GM18526 (cell line): ENCODE measurements around the gene PRAF2.

Experiments used
- POLR2A ChIP-seq: IDR thresholded peaks from 3 replicates; pipeline ENCODE4 v1.6.1; 2011; ENCODE audit not compliant: insufficient read length; ENCODE audit errors: extremely low read depth

The PRAF2 gene

DNA sequence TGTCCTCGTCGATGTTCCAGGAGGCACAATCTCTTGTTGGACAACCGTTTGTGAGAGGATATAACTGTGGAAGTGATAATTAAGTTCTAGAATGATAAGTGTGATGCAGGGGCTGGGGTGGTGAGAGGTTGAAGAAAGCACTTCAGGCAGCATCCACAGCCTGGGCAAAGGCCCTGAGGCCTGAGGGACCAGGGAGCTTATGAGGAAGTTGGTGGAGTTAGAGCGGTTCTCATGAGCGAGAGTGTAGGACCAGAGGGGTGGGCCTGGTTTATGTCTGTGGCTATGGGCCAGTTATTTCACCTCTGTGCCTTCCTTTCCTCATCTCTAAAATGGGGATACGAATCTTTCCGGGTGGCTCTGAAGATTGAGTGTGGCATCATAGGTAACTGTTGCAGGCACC lies 12.3 kb downstream of the PRAF2 start:
- TF ChIP-seq POLR2A = no peak

DNA sequence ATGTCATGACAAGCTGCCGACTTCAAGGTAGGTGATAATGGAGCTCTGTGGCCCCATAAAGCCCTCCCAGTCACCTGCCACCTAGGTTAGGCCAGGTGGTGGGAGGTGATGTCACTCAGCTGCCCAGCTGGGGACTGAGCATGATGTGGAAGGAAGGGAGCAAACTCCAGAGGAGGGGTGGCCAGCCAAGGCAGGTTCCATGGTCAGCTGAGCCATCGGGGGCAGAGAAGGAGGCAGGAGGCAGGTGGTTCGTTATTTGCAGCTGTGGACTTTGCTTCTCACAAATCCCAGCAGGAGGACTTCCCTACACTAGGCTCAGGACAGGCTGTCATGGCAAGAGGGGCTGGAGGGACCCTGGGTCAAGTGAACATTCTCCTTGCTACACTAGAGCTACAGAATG lies 12.9 kb downstream of the PRAF2 start:
- no peak for TF ChIP-seq POLR2A

DNA sequence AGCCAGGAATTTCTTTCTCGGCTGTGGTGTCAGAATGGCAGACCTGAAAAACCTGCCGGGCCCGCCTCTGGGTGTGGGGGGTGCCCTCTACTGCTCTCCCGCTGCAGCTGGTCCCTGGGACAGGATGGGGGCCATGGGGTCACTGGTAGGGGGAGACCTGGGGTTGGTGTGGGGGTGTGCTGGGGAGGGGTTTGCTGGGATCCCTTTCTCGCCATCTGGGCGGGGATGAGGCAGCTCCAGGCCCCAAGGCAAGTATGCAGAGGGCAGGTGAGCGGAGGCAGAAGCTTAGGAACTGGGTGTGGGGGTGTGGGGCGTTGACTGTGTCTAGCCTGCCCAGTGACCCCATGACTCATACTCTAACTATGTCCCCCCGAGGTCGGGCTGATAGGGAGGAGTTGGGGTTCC lies 14.1 kb downstream of the PRAF2 start:
- no peak for TF ChIP-seq POLR2A

DNA sequence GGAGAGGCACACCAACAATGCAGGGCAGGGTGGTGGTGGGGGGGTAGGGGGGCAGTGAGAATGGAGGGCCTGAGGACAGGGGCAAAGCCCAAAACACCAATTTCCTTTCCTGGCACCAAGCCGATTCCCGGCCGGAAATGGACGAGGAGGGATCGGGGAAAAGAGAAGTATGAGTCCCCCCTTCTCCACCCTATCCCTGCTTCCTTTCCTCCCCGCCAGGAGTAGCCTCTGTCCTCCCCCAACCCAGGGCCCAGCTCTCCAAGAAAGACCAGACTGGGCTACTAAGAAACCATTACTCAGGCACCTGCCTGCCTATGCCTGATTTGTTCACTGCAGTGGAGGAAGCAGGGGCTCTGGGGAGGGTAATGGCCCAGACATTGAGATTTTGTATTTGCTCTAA lies 14.6 kb downstream of the PRAF2 start:
- no peak for TF ChIP-seq POLR2A

DNA sequence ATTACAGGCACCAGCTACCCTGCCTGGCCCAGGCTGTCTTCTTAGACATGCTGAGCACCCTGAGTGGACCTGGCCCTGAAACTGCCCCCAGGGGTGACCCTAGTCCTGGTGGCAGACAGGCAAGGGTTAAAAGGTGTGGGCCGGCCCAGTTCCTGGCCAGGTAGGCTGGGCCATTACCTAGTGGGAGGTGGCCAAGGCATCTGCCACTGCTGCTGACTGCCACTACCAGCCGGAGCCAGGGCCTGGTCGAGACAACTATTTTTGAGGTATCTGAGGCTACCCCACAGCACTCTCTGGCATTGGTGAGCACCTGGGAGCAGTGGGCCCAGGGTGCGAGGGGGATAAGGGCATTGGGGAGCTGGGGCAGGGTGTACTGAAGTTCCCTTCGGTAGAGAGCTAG lies 15.0 kb downstream of the PRAF2 start, which contains the start of gene CCDC120:
CCDC120 (plus strand) TSS at position 206 of the 400 bp plus-strand sequence. CDS start 3,043 bp downstream, outside the sequence.
- TF ChIP-seq POLR2A = no peak

DNA sequence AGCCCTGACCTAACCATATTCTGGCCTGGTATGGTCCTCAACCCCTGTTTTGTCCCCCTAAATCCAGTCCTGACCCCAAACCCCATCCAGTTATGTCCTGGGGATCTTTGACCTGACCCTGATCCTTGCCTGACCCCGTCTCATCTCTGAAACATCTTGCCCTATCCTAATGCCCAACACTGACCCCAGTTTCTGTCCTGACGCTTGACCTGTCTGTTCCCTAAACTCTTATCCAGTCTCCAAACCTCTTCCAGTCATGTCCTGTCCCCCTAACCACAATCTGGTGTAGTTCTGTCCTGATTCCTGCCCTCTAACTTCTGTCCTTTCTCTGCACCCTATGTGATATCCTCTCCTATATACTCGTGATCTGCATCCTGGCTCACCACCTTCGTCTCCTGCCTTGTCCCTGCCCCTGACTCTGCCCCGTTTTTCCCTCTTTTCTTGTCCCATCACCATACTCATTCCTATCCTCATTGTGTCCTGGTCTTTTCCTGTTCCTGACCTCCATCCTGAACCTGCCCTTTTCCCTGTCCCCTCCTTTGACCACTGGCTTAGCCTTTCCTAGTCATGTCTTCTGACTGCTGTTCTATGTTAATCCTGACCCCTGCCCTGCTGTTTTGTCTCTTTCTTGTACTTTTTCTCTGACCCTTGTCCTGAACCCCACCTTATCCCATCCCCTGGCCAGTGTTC lies 19.6 kb downstream of the PRAF2 start:
- TF ChIP-seq POLR2A = no peak

DNA sequence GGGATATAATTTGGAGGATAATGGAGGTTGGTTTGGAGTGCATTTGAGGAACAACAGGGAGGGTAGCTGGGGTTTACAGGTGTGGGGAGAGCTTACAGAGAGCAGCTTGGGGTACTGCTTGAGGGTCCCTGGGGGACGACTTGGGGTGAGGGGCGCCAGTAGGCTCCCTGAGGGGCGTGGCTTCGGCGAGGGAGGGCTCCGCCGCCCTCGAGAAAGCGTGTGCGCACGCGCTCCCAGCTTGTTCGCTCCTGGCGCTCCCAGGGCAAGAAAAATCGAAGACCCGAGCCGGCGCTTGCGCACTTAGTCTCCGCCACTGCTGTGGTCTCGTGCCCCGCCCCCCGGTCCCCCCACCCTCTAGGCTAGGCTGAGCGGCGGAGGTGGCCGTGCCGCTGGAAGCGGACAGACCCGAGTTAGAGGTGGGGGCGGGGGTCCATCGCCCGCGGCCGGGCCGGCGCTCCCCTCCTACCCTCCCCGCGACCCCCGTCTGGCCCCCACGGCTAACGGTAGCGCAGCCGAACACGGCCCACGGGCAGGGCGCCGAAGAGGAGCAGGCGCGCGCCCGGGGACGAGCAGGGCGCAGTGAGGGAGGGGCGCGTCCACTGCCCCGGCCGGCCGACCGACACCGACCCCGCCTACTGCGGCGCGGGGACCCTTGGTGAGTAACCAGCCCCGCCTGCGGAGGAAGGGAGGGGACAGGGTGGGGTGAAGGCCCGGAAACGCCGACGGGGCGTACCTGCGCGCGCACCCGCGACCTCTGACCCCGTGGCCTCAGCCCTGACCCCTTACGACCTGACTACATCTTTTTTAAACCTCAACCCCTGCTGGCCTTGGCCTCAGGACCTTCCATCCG lies 20.4 kb downstream of the PRAF2 start:
- TF ChIP-seq POLR2A = no peak

DNA sequence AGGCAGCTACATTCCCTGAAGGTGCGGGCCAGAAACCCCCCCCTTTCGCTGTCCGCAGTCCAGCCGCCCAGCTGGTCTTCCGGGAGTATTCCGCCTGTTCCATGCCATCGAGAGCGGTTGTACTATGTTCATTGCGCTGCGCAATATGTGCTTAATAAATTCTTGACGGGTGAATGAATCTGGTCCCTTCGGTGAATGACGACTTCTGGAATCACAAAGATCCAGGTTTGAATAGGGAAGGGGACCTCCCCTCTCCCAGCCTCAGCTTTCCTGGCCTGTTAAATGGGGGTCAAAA lies 29.9 kb downstream of the PRAF2 start:
- TF ChIP-seq POLR2A = no peak

DNA sequence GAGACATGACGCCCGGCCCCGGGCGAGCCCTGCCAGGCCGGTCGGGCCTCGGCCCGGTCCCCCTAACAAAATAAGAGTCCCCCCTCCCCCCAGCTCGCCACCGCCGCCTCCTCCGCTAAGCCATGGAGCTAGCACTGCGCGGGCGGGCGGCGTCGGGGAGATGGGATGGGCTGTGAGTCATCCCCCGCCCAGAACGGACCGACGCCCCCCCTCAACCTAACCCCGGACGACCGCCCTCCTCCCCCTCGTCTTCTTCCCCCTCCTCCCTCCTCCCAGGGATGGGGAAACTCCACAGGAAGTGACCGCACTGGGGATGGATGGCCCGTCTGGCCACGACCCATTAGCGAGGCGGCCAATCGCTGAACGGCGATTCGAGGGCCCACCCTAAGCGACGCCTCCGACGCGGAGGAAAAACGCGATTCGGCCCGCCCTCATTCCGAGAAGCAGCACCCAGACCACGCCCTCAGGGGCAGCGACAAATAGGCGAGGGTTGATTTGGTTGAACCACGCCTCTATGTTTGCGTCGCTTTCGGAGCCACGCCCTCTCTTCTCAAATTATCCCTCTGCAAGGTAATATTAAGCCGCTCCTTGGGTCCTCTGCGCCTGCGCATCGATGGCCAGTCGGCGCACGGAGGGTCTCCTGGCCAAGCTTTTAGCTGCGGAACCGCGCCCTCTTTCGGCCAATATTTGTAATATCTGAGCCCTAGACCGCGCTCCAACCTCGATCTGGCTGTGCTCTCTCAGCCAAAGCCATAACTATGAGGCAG lies 30.4 kb downstream of the PRAF2 start, which contains the start of gene TFE3:
TFE3 (minus strand) TSS at position 138 of the 767 bp plus-strand sequence; CDS start at position 7, 131 bp downstream.
- TF ChIP-seq POLR2A = no peak

DNA sequence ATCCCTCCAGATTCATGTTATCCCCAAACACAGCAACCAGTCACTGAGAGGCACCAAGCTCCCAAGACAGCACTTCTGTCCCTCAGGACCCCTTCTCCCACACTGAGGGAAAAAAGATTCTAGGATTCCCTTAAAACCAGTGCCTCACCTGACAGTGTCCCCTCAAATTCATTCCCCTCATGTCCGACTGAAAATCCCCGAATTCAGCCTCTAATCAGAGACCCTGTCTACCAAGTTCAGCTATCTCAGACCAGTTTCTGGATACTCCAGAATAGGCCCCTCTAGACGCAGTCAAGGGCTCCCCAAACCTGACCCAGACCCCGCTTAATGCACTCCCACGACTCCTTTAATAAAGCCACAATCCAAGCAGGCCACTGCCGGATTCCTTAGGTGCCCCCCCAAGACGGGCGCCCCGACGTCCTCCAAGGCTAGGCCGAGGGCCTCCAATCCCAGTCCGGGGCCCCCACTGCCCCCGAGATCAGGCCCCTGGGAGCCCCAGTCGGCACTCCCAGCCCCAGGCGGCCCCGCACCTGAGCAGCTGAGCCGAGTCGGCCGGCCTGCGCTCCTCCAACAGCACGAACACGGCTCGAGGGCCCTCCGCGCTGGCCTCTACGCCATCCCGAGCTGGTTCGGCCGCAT lies 31.1 kb downstream of the PRAF2 start:
- no peak for TF ChIP-seq POLR2A

DNA sequence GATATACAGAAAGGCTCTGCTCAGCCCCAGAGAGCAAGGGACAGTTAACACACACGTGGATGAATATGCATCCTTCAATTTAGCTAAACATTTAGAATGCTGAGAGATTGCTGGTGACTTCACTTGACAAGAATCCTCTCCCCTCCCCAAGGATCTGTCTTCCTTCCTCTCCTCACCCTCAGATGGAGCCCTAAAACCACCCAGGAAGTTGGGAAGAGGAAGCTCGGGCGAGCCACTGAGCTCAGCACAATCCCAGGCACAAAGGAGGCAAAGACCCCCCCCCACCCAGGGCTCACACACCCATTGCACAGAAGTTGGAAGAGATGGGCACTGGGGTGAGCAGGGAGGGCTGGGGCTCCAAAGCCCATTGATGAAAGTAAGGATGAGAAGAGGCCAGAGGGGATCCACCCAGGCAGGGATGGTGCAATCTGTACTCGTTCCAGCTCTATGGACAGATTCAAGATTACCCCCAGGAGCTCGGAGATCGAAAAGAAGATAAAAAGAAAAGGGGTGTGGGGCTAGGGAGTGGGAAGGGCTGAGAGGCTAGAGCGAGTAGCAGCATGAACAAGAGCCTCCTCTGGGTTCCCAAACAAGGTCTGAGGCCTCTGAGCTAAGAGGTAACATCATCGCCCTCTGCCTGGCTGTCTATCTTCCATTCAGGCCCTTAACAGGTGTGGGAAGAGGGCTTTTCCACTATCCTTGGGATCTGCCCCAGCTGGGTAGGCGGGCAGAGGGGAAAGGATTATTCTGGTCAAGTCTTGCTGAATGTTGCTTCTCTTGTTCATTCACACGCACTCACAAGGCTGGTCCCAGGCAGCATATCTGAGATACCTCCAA lies 31.8 kb downstream of the PRAF2 start:
- TF ChIP-seq POLR2A = no peak

DNA sequence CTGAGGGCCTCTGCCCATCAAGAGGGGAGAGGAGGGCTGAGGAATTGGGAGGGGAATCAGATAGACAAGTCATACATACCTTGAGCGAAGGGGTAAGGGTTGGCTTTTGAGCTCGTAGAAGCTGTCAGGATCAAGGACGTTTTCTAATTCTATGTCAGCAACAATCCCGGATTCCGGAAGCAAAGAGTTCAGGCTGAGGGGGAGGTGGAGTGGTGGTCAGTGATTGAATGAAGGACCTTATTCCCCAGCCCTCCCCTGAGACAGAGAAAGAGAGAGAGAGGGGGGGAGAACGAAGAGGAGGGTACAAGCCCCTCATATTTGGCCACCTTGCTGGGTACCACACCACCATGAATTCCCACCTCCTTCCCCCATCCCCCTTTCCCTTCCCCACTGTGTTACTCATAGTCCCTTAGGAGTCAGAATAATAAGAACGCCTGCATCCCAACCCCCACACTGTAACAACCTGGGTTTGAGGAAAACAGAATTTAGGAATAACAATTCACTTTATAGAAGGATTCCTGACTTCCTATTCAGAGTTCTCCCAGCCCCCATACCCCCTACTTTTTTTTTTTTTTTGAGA lies 33.3 kb downstream of the PRAF2 start:
- no peak for TF ChIP-seq POLR2A

DNA sequence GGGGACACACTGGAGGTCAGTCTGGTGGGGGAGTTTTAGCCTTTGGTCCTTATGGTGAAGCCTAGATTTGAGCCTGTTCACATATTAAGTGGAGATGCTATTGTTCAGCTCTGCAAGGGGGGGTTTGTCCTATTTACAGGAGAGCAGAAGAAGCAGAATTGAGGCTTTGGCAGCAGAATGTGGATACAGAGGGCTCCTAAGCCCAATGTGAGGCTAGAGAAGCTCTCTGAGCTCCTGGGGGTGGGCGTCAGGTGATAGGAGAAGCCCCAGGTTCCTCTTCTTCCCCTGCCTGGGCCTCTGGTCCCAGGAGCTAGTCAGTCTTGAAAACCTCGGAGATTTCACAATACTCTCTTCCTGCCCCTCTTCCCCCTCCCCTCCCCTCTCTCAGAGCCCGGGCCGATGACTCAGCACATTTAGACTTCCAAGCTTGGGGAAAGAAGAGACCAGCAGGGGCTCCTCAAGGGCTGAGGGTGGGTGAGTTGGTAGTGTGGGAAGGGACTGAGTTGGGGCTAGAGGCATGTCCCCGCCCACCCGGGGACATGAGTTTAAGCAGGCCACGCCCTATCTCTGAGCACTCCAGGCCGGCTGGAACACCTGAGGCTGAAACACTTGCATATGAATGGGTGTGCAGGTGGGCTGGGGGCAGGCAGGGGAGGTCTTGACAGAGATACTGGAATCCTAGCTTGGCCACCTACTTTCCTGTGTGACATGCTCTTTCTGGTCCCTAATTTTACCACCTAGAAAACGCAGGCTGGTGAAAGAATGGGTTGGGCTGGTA lies 34.0 kb downstream of the PRAF2 start:
- TF ChIP-seq POLR2A = no peak
